AG09309 (cell line): ENCODE results near the gene ABHD17B.

Experiments used
- DNase-seq: peaks from one replicate; pipeline ENCODE4 v3.0.0-alpha.2; 2010; ENCODE audit warnings: low read depth
- H3K4me3 ChIP-seq: 2 replicates; pipeline ENCODE4 v1.5.1; 2011; ENCODE audit warnings: mild to moderate bottlenecking, low read depth, low read length, moderate library complexity; ENCODE audit not compliant: control insufficient read depth
- CTCF ChIP-seq: IDR thresholded peaks from 2 replicates; pipeline ENCODE4 v1.5.1; 2011; ENCODE audit warnings: mild to moderate bottlenecking, low read depth, low read length, inconsistent platforms; ENCODE audit not compliant: insufficient read depth, control insufficient read depth; ENCODE audit errors: missing control alignments

The ABHD17B gene

GRCh38 chr9:71884005-71884404 is 27.0 kb downstream of the ABHD17B start:
- no peak for TF ChIP-seq CTCF
- H3K4me3 ChIP-seq = no peak overlapping the region

GRCh38 chr9:71879644-71880174 is 31.3 kb downstream of the ABHD17B start:
- no peak for TF ChIP-seq CTCF
- H3K4me3 ChIP-seq = no peak overlapping the region
- no peak for DNase-seq

More at GRCh38 chr9:71884005-71884404, 27.0 kb downstream of the ABHD17B start:
- DNase-seq = no peak

GRCh38 chr9:71878327-71879274 is 32.4 kb downstream of the ABHD17B start:
- no peak overlapping the region for H3K4me3 ChIP-seq
- TF ChIP-seq CTCF = no peak
- no peak for DNase-seq

GRCh38 chr9:71876829-71877228 is 34.2 kb downstream of the ABHD17B start:
- H3K4me3 ChIP-seq = no peak overlapping the region
- no peak for TF ChIP-seq CTCF
- DNase-seq = no peak

- no peak overlapping the region for H3K4me3 ChIP-seq
- TF ChIP-seq CTCF = no peak
- DNase-seq = no peak
These were observed 34.9 kb downstream of the ABHD17B start for GRCh38 chr9:71876106-71876505.

- DNase-seq = no peak
- TF ChIP-seq CTCF = no peak
- no peak overlapping the region for H3K4me3 ChIP-seq
These were observed 35.6 kb downstream of the ABHD17B start for GRCh38 chr9:71875345-71875744.
